ENCODE measurements around the gene VAMP5.
"Not testable (repeated sequence)": the region's sequence is repeated elsewhere in the genome, so short reads cannot be mapped to it uniquely, and the experiment has no call there.

The VAMP5 gene

DNA sequence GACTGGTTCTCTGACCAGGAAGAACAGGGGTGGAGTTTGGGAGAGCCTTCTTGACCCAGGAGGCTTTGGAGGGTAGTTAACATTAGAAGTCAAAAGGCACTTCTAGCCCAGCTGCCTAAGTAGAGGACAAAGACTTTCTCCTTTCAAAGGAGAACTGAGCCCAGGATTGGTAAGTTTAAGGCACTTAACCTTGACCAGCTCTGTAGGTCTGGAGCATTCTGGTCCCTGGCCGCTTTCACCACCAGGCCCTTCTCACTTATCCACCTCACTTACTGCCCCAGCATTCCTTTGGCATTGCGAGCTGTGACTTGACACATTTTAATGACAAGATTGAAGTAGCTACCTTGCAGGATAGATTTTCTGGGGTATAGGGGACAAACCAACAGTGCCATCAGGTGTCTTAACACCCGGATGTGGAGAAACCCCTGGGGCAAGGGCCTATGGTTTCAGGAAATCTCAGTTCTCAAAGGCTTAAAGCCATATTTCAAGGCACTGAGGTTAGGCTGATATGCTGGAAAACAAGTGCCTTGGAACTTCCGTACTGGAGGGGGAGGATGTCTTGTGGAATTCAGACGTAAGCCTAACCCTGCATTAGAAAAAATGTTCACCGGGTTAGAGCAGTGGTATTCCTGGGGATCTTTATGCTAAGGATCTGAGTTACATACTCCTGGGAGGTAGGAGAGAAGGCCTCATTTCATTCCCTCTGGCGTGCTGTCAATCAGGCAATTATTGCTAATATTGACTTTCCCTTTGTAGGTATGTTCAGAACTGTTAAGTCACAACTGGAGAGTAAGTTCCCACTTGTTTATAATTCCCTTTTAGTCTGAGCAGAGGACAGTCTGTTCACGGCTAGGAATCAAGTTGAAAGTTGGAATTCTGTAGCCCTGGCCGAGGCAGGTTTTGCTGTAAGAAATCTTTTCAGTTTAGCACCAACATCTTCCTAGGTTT lies 23.3 kb downstream of the VAMP5 start:
- TF ChIP-seq, protein P1, sequence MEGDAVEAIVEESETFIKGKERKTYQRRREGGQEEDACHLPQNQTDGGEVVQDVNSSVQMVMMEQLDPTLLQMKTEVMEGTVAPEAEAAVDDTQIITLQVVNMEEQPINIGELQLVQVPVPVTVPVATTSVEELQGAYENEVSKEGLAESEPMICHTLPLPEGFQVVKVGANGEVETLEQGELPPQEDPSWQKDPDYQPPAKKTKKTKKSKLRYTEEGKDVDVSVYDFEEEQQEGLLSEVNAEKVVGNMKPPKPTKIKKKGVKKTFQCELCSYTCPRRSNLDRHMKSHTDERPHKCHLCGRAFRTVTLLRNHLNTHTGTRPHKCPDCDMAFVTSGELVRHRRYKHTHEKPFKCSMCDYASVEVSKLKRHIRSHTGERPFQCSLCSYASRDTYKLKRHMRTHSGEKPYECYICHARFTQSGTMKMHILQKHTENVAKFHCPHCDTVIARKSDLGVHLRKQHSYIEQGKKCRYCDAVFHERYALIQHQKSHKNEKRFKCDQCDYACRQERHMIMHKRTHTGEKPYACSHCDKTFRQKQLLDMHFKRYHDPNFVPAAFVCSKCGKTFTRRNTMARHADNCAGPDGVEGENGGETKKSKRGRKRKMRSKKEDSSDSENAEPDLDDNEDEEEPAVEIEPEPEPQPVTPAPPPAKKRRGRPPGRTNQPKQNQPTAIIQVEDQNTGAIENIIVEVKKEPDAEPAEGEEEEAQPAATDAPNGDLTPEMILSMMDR (IDR thresholded peaks at IDR 0.05; ENCODE audit: insufficient read depth, missing control alignments) = no peak
- FAIRE-seq (no peak), DNase-seq (ENCODE audit: insufficient read length, low spot score) (no peak)

DNA sequence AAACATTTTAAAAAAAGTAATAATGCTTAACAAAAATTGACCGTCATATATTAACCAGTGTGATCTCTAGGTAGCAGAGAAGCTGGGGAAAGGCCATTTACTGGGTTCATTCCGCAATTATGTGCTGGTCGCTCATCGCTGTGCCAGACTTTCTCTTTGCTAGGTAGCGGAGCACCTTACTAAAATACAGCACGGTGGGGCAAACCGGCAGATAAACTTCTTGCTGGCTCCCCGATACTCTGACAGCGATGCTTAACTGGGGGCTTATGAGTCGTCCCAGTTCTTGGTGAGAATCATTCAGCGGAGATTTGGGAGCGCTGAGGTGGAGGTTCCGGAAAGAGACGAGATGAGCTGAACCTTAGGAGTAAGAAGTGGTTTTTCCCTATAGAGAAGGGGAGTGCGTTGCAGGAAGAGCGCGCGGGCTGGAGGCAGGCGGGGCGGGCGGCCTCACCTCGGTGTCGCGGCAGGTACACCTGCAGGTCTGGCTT lies 27.0 kb downstream of the VAMP5 start:
- no peak for DNase-seq (ENCODE audit: insufficient read length, low spot score)
- TF ChIP-seq, protein P1 (IDR thresholded peaks at IDR 0.05; ENCODE audit: insufficient read depth, missing control alignments) = no peak
- no peak for FAIRE-seq

DNA sequence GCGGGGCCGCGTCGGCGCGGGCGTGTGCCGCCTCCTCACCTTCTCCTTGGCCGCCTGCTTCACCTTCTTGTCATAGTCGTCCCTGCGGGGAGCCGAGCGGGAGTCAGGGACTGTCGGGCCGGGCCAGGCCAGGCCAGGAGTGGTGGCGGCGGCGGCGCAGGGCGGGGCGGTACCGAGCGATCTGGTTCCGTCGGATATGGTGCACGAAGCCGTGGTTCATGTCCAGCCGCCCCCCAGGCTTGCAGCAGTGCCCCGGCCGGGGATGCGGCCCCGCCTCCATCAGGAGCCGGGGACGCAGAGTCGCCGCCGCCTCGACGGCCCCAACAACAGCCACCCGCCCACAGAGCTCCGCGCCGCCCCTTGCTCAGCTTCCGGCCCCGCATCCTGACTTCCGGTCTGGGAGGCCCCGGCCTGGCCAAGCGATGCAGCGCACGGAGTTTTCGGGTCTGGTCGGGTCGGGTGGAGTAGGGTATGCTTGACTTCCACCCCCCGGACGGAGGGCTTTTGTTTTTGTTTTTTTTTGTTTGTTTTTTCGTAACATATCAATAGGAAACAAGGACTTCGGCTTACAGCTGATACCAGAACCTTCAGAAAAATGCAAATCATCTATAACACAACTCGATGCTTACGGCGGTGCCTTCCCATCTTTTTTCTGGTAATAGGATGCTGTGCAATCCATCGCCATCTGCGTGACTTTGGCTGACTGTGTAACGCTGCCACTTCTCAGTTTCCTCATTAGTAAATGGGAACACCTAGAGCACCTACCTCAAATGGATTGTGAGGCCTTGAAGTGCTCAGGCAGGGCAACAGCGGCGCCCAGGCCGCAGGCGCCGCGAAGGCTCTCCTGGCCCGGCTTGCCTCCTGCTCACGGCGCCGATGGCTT lies 27.7 kb downstream of the VAMP5 start, which contains the start of gene C2orf68:
Gene C2orf68, minus strand, starts transcription at position 362 of the 883 bp plus-strand sequence. Its CDS starts 82 bp downstream, at position 280.
- FAIRE-seq = no peak
- TF ChIP-seq, protein P1 (IDR thresholded peaks at IDR 0.05; ENCODE audit: insufficient read depth, missing control alignments) = no peak
- DNase-seq (ENCODE audit: insufficient read length, low spot score) = peak; percentile 93

DNA sequence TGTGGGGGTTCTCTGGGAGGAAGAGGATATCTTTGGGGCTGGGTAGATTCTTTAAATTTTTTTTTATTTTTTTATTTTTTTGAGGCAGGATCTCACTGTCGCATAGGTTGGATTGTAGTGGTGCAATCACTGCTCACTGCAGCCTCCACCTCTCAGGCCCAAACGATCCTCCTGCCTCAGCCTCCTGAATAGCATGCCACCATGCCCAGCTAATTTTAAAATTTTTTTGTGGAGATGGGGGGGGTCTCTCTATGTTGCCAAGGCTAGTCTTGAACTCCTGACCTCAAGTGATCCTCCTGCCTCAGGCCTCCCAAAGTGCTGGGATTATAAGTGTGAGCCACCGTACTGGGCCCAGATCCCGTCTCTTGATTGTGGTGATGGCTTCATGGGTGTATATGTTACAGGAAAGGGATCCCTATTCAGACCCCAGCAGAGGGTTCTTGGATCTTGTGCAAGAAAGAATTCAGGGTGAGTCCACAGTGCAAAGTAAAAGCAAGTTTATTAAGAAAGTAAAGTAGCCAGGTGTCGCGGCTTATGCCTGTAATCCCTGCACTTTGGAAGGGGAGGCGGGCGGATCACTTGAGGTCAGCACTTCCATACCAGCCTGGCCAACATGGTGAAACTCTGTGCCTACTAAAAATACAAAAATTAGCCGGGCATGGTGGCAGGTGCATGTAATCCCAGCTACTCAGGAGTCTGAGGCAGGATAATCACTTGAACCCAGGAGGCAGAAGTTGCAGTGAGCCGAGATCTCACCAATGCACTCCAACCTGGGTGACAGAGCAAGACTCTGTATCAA lies 29.7 kb downstream of the VAMP5 start:
- DNase-seq (ENCODE audit: insufficient read length, low spot score) (no peak), FAIRE-seq (no peak)
- TF ChIP-seq, protein P1 (IDR thresholded peaks at IDR 0.05; ENCODE audit: insufficient read depth, missing control alignments) = no peak

DNA sequence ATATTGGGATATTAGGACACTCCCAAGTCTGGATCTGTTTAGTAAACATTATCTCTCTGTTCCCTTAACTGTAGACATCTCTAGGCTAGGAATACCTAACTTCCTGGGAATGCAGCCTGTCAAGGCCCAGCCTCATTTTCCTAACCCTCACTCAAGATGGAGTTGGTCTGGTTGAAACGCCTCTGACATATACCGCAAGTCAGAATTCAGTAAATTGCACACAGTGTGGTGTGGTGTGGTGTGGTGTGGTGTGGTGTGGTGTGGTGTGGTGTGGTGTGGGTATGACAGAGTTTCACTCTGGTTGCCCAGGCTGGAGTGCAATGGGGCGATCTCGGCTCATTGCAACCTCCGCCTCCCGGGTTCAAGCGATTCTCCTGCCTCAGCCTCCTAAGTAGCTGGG lies 30.5 kb downstream of the VAMP5 start:
- not testable (repeated sequence) for FAIRE-seq; DNase-seq (ENCODE audit: insufficient read length, low spot score)

DNA sequence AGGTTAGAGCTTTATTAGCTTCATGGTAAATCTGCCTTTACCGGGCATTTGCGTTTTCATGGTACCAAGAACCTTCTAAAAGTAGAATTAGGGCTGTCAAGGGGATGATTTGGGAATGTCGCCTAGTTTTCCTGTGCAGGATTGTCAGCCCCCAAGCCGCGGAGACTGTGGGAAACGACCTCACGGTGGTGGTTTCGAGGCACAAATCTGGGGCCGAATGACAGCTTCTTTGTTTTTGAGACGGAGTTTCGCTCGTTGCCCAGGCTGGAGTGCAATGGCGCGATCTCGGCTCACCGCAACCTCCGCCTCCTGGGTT lies 31.1 kb downstream of the VAMP5 start:
- DNase-seq (ENCODE audit: insufficient read length, low spot score) (no peak), FAIRE-seq (no peak)
- TF ChIP-seq, protein P1 (IDR thresholded peaks at IDR 0.05; ENCODE audit: insufficient read depth, missing control alignments) = no peak

DNA sequence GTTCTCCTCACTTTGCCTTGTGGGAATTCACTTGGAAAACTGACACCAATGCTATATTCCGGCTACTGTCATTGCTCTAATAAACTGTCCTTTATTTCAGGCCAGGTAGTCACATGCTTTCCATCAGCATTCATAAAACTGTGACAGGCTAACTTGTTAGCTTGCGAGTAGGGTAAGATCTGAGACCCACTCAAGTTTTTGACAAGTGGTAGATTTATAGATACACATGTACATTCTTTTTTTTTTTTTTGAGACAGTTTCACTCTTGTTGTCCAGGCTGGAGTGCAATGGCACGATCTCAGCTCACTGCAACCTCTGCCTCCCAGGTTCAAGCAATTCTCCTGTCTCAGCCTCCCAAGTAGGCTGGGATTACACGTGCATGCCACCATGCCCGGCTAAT lies 33.5 kb downstream of the VAMP5 start:
- DNase-seq (ENCODE audit: insufficient read length, low spot score); FAIRE-seq: not testable (repeated sequence)

Data from D721Med (cell line).